GM23338 (cell line): ENCODE data around the gene KANK4. TPM values are rescaled to one million over a fixed set of nuclear protein-coding genes. Genes with fewer than 3 reads are reported as not detected.

ENCODE experiments used
- ATAC-seq: fragments of 200-7000 bp; cut with Tn5 transposase; 3 replicates; pipeline ENCODE4 v1.9.1; 2020
- DNase-seq: peaks from one replicate; pipeline ENCODE4 v3.0.0-alpha.2; 2015; ENCODE audit warnings: low spot score
- H2AFZ ChIP-seq: fragments of 200-600 bp; sonication (generic); 2 replicates; pipeline ENCODE4 v1.8.0; 2016; ENCODE audit warnings: antibody characterized with exemption, mild to moderate bottlenecking, moderate library complexity
- H3F3A ChIP-seq: fragments of 200-600 bp; sonication (generic); replicated peaks from 2 replicates; pipeline ENCODE4 v1.8.0; 2017; ENCODE audit warnings: antibody characterized with exemption, mixed run types, low read depth
- H3K27ac ChIP-seq: fragments of 200-600 bp; sonication (generic); 2 replicates; pipeline ENCODE4 v1.6.1; 2016; ENCODE audit warnings: low read depth
- H3K27me3 ChIP-seq: fragments of 200-600 bp; sonication (generic); 2 replicates; pipeline ENCODE4 v1.8.0; 2016; ENCODE audit warnings: mild to moderate bottlenecking, mixed run types, moderate library complexity; ENCODE audit not compliant: insufficient read depth
- H3K36me3 ChIP-seq: fragments of 200-600 bp; sonication (generic); 2 replicates; pipeline ENCODE4 v1.8.0; 2016; ENCODE audit warnings: mild to moderate bottlenecking; ENCODE audit not compliant: insufficient read depth
- H3K4me1 ChIP-seq: fragments of 200-600 bp; sonication (generic); 2 replicates; pipeline ENCODE4 v1.8.0; 2016; ENCODE audit warnings: mild to moderate bottlenecking, moderate library complexity; ENCODE audit not compliant: insufficient read depth
- H3K4me2 ChIP-seq: fragments of 200-600 bp; sonication (generic); 2 replicates; pipeline ENCODE4 v1.7.1; 2017; ENCODE audit warnings: mixed run types
- H3K4me3 ChIP-seq: fragments of 200-600 bp; sonication (generic); 2 replicates; pipeline ENCODE4 v1.6.1; 2016; ENCODE audit warnings: mixed run types
- H3K79me2 ChIP-seq: fragments of 200-600 bp; sonication (generic); replicated peaks from 2 replicates; pipeline ENCODE4 v1.8.0; 2017; ENCODE audit warnings: mild to moderate bottlenecking; ENCODE audit not compliant: insufficient read depth
- H3K9me2 ChIP-seq: fragments of 200-600 bp; sonication (generic); 2 replicates; pipeline ENCODE4 v1.8.0; 2017; ENCODE audit not compliant: insufficient read depth
- H4K20me1 ChIP-seq: fragments of 200-600 bp; sonication (generic); replicated peaks from 2 replicates; pipeline ENCODE4 v1.8.0; 2017; ENCODE audit warnings: mild to moderate bottlenecking; ENCODE audit not compliant: insufficient read depth
- H3K27ac Mint-ChIP-seq: 2 replicates; pipeline ENCODE4 v1.8.0; 2020; ENCODE audit warnings: inconsistent platforms, mild to moderate bottlenecking, moderate library complexity, mixed read lengths
- H3K27me3 Mint-ChIP-seq: 3 replicates; pipeline ENCODE4 v1.8.0; 2022; ENCODE audit warnings: low read depth, mild to moderate bottlenecking, moderate library complexity, mixed read lengths, inconsistent platforms; ENCODE audit not compliant: insufficient read depth, poor library complexity
- H3K36me3 Mint-ChIP-seq: 3 replicates; pipeline ENCODE4 v1.8.0; 2021; ENCODE audit warnings: low read depth, mild to moderate bottlenecking, inconsistent platforms, moderate library complexity, mixed read lengths
- H3K4me1 Mint-ChIP-seq: 3 replicates; pipeline ENCODE4 v1.8.0; 2020; ENCODE audit warnings: mild to moderate bottlenecking, inconsistent platforms, mixed read lengths
- H3K4me3 Mint-ChIP-seq: 3 replicates; pipeline ENCODE4 v1.8.0; 2021; ENCODE audit warnings: moderate library complexity, mild to moderate bottlenecking, inconsistent platforms, mixed read lengths
- H3K9me3 Mint-ChIP-seq: 3 replicates; pipeline ENCODE4 v1.8.0; 2020; ENCODE audit warnings: moderate library complexity, mild to moderate bottlenecking, inconsistent platforms, mixed read lengths
- CREB1 ChIP-seq: fragments of 250-450 bp; sonication (Bioruptor Pico); IDR thresholded peaks from 2 replicates; pipeline ENCODE4 v1.5.0; 2020; ENCODE audit warnings: low read depth, mild to moderate bottlenecking, moderate library complexity
- EZH2 ChIP-seq: fragments of 200-600 bp; sonication (generic); IDR thresholded peaks from one replicate; pipeline ENCODE4 v1.8.0; 2017; ENCODE audit warnings: antibody characterized with exemption, mild to moderate bottlenecking, low read depth; ENCODE audit not compliant: unreplicated experiment
- EZH2phosphoT487 ChIP-seq: fragments of 200-600 bp; sonication (generic); IDR thresholded peaks from one replicate; pipeline ENCODE4 v1.8.1; 2018; ENCODE audit warnings: antibody characterized with exemption; ENCODE audit not compliant: unreplicated experiment
- JUNB ChIP-seq: IDR thresholded peaks from one replicate; pipeline ENCODE4 v1.6.1; 2016; ENCODE audit warnings: antibody characterized with exemption; ENCODE audit not compliant: unreplicated experiment
- NANOG ChIP-seq: IDR thresholded peaks from 2 replicates; pipeline ENCODE4 v1.6.1; 2016; ENCODE audit warnings: antibody characterized with exemption, borderline replicate concordance
- POLR2AphosphoS5 ChIP-seq: IDR thresholded peaks from 2 replicates; pipeline ENCODE4 v1.6.1; 2016; ENCODE audit warnings: antibody characterized with exemption, low read depth
- STAT1 ChIP-seq: IDR thresholded peaks from one replicate; pipeline ENCODE4 v1.6.1; 2016; ENCODE audit warnings: antibody characterized with exemption; ENCODE audit not compliant: unreplicated experiment
- ZNF114 ChIP-seq: fragments of 250-450 bp; sonication (Bioruptor Pico); IDR thresholded peaks from 2 replicates; pipeline ENCODE4 v1.5.0; 2020; ENCODE audit warnings: mild to moderate bottlenecking, moderate library complexity
- ZNF331 ChIP-seq: fragments of 250-450 bp; sonication (Bioruptor Pico); IDR thresholded peaks from 2 replicates; pipeline ENCODE4 v1.5.0; 2020; ENCODE audit warnings: low read depth, mild to moderate bottlenecking, moderate library complexity
- polyA plus RNA-seq: library from polyadenylated mRNA; unstranded; fragments of >200 nt; fragmentation: Nextera tagmentation; extraction: Ambion mirVana; gene quantifications from 2 replicates; pipeline ENCODE4 v1.2.1, GENCODE V29; 2016
- total RNA-seq: library from RNA; depleted of rRNA; stranded (reverse); fragments of >200 nt; shearing (Covaris generic); gene quantifications from 2 replicates; pipeline ENCODE4 v1.2.3, GENCODE V29; 2014
- TF ChIP-seq, protein P1 (sequence below): IDR thresholded peaks from 2 replicates; pipeline ENCODE4 v1.6.1; 2016; ENCODE audit warnings: antibody characterized with exemption
- TF ChIP-seq, protein P2 (sequence below): IDR thresholded peaks from one replicate; pipeline ENCODE4 v1.6.1; 2018; ENCODE audit warnings: antibody characterized with exemption; ENCODE audit not compliant: unreplicated experiment
- TF ChIP-seq, protein P3 (sequence below), 2 experiments: fragments of 200-600 bp in 1 of 2; sonication (generic) in 1 of 2; conservative IDR thresholded peaks; 2 replicates each; pipeline versions ENCODE4 v1.5.1 to v1.6.1; 2016 to 2017; ENCODE audit warnings: antibody characterized with exemption in 2 of 2, low read depth in 2 of 2, mild to moderate bottlenecking in 2 of 2, moderate library complexity in 1 of 2
- TF ChIP-seq, protein P4 (sequence below): fragments of 250-450 bp; sonication (Bioruptor Pico); IDR thresholded peaks from 2 replicates; pipeline ENCODE4 v1.5.0; 2020; ENCODE audit warnings: mild to moderate bottlenecking, moderate library complexity

The KANK4 gene
- total and polyA plus RNA-seq, 2 experiments from 2014 or later: 0.31 to 0.42 TPM

DNA sequence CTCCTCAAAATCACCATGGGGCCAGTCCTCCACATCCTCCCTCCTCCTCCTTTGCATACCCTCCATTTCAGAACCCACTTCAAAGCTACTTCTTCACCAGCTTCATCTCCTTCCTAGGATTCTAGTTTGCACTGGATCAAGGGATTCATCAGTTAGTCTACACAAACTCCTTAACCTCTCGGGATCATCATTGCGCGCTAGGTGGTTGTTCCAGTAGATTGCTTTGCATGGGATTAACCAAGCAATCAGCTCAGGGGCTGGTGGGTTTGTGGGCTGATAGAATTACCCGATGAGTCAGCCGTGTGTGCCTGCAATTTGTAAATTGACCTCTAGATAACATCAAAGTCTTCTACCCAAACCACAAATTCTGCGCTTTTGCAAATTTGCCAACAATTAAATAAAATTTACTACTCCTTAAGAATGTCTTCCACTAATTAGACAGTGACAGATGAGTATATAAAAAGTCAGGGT lies 7.7 kb downstream of the KANK4 start:
- H3K4me1 Mint-ChIP-seq: peaks cover 6% of the 10 kb centered on the region
- H3K4me3 Mint-ChIP-seq: no peak overlapping the region

More for the DNA sequence above, 7.7 kb downstream of the KANK4 start:
- Mint-ChIP-seq H3K36me3 (no peaks in the 10 kb centered on the region), H3K27ac (no peak overlapping the region), H3K9me3 (no peaks in the 10 kb centered on the region), H3K27me3 (peaks cover 5% of the 10 kb centered on the region)
- Histone ChIP-seq H3K4me1 (no peaks in the 10 kb centered on the region; the same call in 1 of the 2 replicates), H3K27ac (no peak overlapping the region), H3K9me2 (peaks cover 8% of the 10 kb centered on the region; the same call in 1 of the 2 replicates), H3F3A (no peaks in the 10 kb centered on the region), H3K79me2 (no peaks in the 10 kb centered on the region), H3K4me2 (no peak overlapping the region), H2AFZ (no peak overlapping the region), H3K4me3 (no peak overlapping the region), H3K27me3 (peaks cover 5% of the 10 kb centered on the region), H4K20me1 (no peaks in the 10 kb centered on the region), H3K36me3 (no peaks in the 10 kb centered on the region)
- DNase-seq (no peak), ATAC-seq (no peak)
- no peak for TF ChIP-seq ZNF114 (CRISPR knock-in tag)
- no peak for TF ChIP-seq EZH2phosphoT487
- TF ChIP-seq EZH2: no peak
- TF ChIP-seq, protein P1, sequence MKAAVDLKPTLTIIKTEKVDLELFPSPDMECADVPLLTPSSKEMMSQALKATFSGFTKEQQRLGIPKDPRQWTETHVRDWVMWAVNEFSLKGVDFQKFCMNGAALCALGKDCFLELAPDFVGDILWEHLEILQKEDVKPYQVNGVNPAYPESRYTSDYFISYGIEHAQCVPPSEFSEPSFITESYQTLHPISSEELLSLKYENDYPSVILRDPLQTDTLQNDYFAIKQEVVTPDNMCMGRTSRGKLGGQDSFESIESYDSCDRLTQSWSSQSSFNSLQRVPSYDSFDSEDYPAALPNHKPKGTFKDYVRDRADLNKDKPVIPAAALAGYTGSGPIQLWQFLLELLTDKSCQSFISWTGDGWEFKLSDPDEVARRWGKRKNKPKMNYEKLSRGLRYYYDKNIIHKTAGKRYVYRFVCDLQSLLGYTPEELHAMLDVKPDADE: no peak
- no peak for TF ChIP-seq STAT1
- TF ChIP-seq CREB1 (CRISPR knock-in tag): no peak
- TF ChIP-seq, protein P2, sequence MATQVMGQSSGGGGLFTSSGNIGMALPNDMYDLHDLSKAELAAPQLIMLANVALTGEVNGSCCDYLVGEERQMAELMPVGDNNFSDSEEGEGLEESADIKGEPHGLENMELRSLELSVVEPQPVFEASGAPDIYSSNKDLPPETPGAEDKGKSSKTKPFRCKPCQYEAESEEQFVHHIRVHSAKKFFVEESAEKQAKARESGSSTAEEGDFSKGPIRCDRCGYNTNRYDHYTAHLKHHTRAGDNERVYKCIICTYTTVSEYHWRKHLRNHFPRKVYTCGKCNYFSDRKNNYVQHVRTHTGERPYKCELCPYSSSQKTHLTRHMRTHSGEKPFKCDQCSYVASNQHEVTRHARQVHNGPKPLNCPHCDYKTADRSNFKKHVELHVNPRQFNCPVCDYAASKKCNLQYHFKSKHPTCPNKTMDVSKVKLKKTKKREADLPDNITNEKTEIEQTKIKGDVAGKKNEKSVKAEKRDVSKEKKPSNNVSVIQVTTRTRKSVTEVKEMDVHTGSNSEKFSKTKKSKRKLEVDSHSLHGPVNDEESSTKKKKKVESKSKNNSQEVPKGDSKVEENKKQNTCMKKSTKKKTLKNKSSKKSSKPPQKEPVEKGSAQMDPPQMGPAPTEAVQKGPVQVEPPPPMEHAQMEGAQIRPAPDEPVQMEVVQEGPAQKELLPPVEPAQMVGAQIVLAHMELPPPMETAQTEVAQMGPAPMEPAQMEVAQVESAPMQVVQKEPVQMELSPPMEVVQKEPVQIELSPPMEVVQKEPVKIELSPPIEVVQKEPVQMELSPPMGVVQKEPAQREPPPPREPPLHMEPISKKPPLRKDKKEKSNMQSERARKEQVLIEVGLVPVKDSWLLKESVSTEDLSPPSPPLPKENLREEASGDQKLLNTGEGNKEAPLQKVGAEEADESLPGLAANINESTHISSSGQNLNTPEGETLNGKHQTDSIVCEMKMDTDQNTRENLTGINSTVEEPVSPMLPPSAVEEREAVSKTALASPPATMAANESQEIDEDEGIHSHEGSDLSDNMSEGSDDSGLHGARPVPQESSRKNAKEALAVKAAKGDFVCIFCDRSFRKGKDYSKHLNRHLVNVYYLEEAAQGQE: no peak
- TF ChIP-seq JUNB: no peak
- no peak for TF ChIP-seq ZNF331 (CRISPR knock-in tag)
- TF ChIP-seq, protein P3, sequence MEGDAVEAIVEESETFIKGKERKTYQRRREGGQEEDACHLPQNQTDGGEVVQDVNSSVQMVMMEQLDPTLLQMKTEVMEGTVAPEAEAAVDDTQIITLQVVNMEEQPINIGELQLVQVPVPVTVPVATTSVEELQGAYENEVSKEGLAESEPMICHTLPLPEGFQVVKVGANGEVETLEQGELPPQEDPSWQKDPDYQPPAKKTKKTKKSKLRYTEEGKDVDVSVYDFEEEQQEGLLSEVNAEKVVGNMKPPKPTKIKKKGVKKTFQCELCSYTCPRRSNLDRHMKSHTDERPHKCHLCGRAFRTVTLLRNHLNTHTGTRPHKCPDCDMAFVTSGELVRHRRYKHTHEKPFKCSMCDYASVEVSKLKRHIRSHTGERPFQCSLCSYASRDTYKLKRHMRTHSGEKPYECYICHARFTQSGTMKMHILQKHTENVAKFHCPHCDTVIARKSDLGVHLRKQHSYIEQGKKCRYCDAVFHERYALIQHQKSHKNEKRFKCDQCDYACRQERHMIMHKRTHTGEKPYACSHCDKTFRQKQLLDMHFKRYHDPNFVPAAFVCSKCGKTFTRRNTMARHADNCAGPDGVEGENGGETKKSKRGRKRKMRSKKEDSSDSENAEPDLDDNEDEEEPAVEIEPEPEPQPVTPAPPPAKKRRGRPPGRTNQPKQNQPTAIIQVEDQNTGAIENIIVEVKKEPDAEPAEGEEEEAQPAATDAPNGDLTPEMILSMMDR (conservative IDR thresholded peaks at IDR 0.05; ENCODE audit: low read depth in 2 of 2): no peak
- TF ChIP-seq, protein P4, sequence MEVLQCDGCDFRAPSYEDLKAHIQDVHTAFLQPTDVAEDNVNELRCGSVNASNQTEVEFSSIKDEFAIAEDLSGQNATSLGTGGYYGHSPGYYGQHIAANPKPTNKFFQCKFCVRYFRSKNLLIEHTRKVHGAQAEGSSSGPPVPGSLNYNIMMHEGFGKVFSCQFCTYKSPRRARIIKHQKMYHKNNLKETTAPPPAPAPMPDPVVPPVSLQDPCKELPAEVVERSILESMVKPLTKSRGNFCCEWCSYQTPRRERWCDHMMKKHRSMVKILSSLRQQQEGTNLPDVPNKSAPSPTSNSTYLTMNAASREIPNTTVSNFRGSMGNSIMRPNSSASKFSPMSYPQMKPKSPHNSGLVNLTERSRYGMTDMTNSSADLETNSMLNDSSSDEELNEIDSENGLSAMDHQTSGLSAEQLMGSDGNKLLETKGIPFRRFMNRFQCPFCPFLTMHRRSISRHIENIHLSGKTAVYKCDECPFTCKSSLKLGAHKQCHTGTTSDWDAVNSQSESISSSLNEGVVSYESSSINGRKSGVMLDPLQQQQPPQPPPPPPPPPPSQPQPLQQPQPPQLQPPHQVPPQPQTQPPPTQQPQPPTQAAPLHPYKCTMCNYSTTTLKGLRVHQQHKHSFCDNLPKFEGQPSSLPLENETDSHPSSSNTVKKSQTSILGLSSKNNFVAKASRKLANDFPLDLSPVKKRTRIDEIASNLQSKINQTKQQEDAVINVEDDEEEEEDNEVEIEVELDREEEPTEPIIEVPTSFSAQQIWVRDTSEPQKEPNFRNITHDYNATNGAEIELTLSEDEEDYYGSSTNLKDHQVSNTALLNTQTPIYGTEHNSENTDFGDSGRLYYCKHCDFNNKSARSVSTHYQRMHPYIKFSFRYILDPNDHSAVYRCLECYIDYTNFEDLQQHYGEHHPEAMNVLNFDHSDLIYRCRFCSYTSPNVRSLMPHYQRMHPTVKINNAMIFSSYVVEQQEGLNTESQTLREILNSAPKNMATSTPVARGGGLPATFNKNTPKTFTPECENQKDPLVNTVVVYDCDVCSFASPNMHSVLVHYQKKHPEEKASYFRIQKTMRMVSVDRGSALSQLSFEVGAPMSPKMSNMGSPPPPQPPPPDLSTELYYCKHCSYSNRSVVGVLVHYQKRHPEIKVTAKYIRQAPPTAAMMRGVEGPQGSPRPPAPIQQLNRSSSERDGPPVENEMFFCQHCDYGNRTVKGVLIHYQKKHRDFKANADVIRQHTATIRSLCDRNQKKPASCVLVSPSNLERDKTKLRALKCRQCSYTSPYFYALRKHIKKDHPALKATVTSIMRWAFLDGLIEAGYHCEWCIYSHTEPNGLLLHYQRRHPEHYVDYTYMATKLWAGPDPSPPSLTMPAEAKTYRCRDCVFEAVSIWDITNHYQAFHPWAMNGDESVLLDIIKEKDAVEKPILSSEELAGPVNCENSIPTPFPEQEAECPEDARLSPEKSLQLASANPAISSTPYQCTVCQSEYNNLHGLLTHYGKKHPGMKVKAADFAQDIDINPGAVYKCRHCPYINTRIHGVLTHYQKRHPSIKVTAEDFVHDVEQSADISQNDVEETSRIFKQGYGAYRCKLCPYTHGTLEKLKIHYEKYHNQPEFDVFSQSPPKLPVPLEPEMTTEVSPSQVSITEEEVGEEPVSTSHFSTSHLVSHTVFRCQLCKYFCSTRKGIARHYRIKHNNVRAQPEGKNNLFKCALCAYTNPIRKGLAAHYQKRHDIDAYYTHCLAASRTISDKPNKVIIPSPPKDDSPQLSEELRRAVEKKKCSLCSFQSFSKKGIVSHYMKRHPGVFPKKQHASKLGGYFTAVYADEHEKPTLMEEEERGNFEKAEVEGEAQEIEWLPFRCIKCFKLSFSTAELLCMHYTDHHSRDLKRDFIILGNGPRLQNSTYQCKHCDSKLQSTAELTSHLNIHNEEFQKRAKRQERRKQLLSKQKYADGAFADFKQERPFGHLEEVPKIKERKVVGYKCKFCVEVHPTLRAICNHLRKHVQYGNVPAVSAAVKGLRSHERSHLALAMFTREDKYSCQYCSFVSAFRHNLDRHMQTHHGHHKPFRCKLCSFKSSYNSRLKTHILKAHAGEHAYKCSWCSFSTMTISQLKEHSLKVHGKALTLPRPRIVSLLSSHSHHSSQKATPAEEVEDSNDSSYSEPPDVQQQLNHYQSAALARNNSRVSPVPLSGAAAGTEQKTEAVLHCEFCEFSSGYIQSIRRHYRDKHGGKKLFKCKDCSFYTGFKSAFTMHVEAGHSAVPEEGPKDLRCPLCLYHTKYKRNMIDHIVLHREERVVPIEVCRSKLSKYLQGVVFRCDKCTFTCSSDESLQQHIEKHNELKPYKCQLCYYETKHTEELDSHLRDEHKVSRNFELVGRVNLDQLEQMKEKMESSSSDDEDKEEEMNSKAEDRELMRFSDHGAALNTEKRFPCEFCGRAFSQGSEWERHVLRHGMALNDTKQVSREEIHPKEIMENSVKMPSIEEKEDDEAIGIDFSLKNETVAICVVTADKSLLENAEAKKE: no peak
- TF ChIP-seq NANOG: no peak
- TF ChIP-seq POLR2AphosphoS5: no peak
